ENCODE results near the gene KLHL22. TPM values are rescaled to one million over a fixed set of nuclear protein-coding genes. Genes with fewer than 3 reads are reported as not detected.

KLHL22 gene
- total RNA-seq, 1 experiment from 2014 or later: 14.5 TPM

- no peaks in the 10 kb centered on the region for H3K36me3 ChIP-seq (ENCODE audit: control insufficient read depth, insufficient read depth, low read length)
- no peak overlapping the region for H3K27ac ChIP-seq (ENCODE audit: low read length)
- ChIA-PET CTCF (no interaction called here), POLR2A (no interaction called here)
- no peak for ATAC-seq
- H3K27me3 ChIP-seq (ENCODE audit: control insufficient read depth, insufficient read depth, low read length): no peaks in the 10 kb centered on the region
- no peak overlapping the region for H3K4me3 ChIP-seq (ENCODE audit: low read depth in 2 of 2, low read length in 2 of 2)
- in situ Hi-C loops (cut with HindIII; ENCODE audit: low pct_unique_long_range_greater_than_20kb, low sequenced_read_pairs): no loop called here
- no TSS peak for BruUV-seq (replicated peaks)
- H3K9me3 ChIP-seq (ENCODE audit: control insufficient read depth, insufficient read depth, low read depth, low read length): no peaks in the 10 kb centered on the region
- TF ChIP-seq, protein P1, sequence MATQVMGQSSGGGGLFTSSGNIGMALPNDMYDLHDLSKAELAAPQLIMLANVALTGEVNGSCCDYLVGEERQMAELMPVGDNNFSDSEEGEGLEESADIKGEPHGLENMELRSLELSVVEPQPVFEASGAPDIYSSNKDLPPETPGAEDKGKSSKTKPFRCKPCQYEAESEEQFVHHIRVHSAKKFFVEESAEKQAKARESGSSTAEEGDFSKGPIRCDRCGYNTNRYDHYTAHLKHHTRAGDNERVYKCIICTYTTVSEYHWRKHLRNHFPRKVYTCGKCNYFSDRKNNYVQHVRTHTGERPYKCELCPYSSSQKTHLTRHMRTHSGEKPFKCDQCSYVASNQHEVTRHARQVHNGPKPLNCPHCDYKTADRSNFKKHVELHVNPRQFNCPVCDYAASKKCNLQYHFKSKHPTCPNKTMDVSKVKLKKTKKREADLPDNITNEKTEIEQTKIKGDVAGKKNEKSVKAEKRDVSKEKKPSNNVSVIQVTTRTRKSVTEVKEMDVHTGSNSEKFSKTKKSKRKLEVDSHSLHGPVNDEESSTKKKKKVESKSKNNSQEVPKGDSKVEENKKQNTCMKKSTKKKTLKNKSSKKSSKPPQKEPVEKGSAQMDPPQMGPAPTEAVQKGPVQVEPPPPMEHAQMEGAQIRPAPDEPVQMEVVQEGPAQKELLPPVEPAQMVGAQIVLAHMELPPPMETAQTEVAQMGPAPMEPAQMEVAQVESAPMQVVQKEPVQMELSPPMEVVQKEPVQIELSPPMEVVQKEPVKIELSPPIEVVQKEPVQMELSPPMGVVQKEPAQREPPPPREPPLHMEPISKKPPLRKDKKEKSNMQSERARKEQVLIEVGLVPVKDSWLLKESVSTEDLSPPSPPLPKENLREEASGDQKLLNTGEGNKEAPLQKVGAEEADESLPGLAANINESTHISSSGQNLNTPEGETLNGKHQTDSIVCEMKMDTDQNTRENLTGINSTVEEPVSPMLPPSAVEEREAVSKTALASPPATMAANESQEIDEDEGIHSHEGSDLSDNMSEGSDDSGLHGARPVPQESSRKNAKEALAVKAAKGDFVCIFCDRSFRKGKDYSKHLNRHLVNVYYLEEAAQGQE (IDR thresholded peaks at IDR 0.05; ENCODE audit: insufficient read depth in 1 of 2, low read depth in 2 of 2, low read length in 1 of 2): no peak
- TF ChIP-seq TCF7L2 (IDR thresholded peaks at IDR 0.05; ENCODE audit: low read depth, low read length) (no peak), POLR2AphosphoS5 (IDR thresholded peaks at IDR 0.05; ENCODE audit: low read depth, low read length) (no peak), SIN3A (IDR thresholded peaks at IDR 0.05; ENCODE audit: borderline replicate concordance, insufficient read depth, low read depth, low read length) (no peak)
- TF ChIP-seq, protein P2, sequence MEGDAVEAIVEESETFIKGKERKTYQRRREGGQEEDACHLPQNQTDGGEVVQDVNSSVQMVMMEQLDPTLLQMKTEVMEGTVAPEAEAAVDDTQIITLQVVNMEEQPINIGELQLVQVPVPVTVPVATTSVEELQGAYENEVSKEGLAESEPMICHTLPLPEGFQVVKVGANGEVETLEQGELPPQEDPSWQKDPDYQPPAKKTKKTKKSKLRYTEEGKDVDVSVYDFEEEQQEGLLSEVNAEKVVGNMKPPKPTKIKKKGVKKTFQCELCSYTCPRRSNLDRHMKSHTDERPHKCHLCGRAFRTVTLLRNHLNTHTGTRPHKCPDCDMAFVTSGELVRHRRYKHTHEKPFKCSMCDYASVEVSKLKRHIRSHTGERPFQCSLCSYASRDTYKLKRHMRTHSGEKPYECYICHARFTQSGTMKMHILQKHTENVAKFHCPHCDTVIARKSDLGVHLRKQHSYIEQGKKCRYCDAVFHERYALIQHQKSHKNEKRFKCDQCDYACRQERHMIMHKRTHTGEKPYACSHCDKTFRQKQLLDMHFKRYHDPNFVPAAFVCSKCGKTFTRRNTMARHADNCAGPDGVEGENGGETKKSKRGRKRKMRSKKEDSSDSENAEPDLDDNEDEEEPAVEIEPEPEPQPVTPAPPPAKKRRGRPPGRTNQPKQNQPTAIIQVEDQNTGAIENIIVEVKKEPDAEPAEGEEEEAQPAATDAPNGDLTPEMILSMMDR (IDR thresholded peaks at IDR 0.05): no peak
- no peaks in the 10 kb centered on the region for H3K4me1 ChIP-seq (ENCODE audit: control insufficient read depth, insufficient read depth, low read length)
- DNase-seq (ENCODE audit: low read depth, low spot score): no peak
- intact Hi-C loops (cut with micrococcal nuclease; ENCODE audit: unreplicated experiment): no loop called here
Observed at GRCh38 chr22:20465759-20466077, 29.9 kb downstream of the KLHL22 start.

GRCh38 chr22:20464912-20465758 lies 30.5 kb downstream of the KLHL22 start:
- Histone ChIP-seq H3K4me3 (ENCODE audit: low read depth in 2 of 2, low read length in 2 of 2) (no peak overlapping the region), H3K27me3 (ENCODE audit: control insufficient read depth, insufficient read depth, low read length) (no peaks in the 10 kb centered on the region), H3K4me1 (ENCODE audit: control insufficient read depth, insufficient read depth, low read length) (no peaks in the 10 kb centered on the region), H3K36me3 (ENCODE audit: control insufficient read depth, insufficient read depth, low read length) (no peaks in the 10 kb centered on the region), H3K27ac (ENCODE audit: low read length) (no peak overlapping the region), H3K9me3 (ENCODE audit: control insufficient read depth, insufficient read depth, low read depth, low read length) (no peaks in the 10 kb centered on the region)
- in situ Hi-C loops (cut with HindIII; ENCODE audit: low pct_unique_long_range_greater_than_20kb, low sequenced_read_pairs) (no loop called here), intact Hi-C loops (cut with micrococcal nuclease; ENCODE audit: unreplicated experiment) (no loop called here)
- ChIA-PET POLR2A (no interaction called here), CTCF (no interaction called here)
- ATAC-seq: no peak
- DNase-seq (ENCODE audit: low read depth, low spot score): no peak
- no TSS peak for BruUV-seq (replicated peaks)
- TF ChIP-seq SIN3A (IDR thresholded peaks at IDR 0.05; ENCODE audit: borderline replicate concordance, insufficient read depth, low read depth, low read length) (no peak), TCF7L2 (IDR thresholded peaks at IDR 0.05; ENCODE audit: low read depth, low read length) (no peak), POLR2AphosphoS5 (IDR thresholded peaks at IDR 0.05; ENCODE audit: low read depth, low read length) (no peak)
- TF ChIP-seq, protein P2 (IDR thresholded peaks at IDR 0.05): no peak
- TF ChIP-seq, protein P1 (IDR thresholded peaks at IDR 0.05; ENCODE audit: insufficient read depth in 1 of 2, low read depth in 2 of 2, low read length in 1 of 2): no peak

Measured in Panc1 (cell line).